ENCODE measurements around the gene CILP.

CILP gene

GRCh38 chr15:65221697-65222096 lies 10.4 kb upstream of the CILP start:
- no peak for TF ChIP-seq GABPA (IDR thresholded peaks at IDR 0.05; ENCODE audit: low read depth)
- TF ChIP-seq, protein P1, sequence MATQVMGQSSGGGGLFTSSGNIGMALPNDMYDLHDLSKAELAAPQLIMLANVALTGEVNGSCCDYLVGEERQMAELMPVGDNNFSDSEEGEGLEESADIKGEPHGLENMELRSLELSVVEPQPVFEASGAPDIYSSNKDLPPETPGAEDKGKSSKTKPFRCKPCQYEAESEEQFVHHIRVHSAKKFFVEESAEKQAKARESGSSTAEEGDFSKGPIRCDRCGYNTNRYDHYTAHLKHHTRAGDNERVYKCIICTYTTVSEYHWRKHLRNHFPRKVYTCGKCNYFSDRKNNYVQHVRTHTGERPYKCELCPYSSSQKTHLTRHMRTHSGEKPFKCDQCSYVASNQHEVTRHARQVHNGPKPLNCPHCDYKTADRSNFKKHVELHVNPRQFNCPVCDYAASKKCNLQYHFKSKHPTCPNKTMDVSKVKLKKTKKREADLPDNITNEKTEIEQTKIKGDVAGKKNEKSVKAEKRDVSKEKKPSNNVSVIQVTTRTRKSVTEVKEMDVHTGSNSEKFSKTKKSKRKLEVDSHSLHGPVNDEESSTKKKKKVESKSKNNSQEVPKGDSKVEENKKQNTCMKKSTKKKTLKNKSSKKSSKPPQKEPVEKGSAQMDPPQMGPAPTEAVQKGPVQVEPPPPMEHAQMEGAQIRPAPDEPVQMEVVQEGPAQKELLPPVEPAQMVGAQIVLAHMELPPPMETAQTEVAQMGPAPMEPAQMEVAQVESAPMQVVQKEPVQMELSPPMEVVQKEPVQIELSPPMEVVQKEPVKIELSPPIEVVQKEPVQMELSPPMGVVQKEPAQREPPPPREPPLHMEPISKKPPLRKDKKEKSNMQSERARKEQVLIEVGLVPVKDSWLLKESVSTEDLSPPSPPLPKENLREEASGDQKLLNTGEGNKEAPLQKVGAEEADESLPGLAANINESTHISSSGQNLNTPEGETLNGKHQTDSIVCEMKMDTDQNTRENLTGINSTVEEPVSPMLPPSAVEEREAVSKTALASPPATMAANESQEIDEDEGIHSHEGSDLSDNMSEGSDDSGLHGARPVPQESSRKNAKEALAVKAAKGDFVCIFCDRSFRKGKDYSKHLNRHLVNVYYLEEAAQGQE (IDR thresholded peaks at IDR 0.05; ENCODE audit: insufficient replicate concordance, low read depth), result no peak
- TF ChIP-seq, protein P2, sequence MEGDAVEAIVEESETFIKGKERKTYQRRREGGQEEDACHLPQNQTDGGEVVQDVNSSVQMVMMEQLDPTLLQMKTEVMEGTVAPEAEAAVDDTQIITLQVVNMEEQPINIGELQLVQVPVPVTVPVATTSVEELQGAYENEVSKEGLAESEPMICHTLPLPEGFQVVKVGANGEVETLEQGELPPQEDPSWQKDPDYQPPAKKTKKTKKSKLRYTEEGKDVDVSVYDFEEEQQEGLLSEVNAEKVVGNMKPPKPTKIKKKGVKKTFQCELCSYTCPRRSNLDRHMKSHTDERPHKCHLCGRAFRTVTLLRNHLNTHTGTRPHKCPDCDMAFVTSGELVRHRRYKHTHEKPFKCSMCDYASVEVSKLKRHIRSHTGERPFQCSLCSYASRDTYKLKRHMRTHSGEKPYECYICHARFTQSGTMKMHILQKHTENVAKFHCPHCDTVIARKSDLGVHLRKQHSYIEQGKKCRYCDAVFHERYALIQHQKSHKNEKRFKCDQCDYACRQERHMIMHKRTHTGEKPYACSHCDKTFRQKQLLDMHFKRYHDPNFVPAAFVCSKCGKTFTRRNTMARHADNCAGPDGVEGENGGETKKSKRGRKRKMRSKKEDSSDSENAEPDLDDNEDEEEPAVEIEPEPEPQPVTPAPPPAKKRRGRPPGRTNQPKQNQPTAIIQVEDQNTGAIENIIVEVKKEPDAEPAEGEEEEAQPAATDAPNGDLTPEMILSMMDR (IDR thresholded peaks at IDR 0.05; ENCODE audit: insufficient read depth, low read length), result no peak
- Histone ChIP-seq H3K27ac (replicated peaks) (no peak overlapping the region), H3K4me3 (replicated peaks; ENCODE audit: insufficient read depth, low read length) (no peak overlapping the region), H3K27me3 (ENCODE audit: insufficient read depth, poor library complexity, severe bottlenecking) (no peaks in the 10 kb centered on the region)
- DNase-seq (ENCODE audit: low read depth in 1 of 2, low spot score in 1 of 2), result no peak

GRCh38 chr15:65219137-65219536 lies 7.9 kb upstream of the CILP start:
- no peak for DNase-seq (ENCODE audit: low read depth in 1 of 2, low spot score in 1 of 2)
- Histone ChIP-seq H3K27ac (replicated peaks) (no peak overlapping the region), H3K4me3 (replicated peaks; ENCODE audit: insufficient read depth, low read length) (no peak overlapping the region), H3K27me3 (ENCODE audit: insufficient read depth, poor library complexity, severe bottlenecking) (no peaks in the 10 kb centered on the region)
- TF ChIP-seq, protein P1 (IDR thresholded peaks at IDR 0.05; ENCODE audit: insufficient replicate concordance, low read depth), result no peak
- no peak for TF ChIP-seq GABPA (IDR thresholded peaks at IDR 0.05; ENCODE audit: low read depth)
- no peak for TF ChIP-seq SPI1 (IDR thresholded peaks at IDR 0.05; ENCODE audit: borderline replicate concordance, low read depth)
- TF ChIP-seq, protein P2 (IDR thresholded peaks at IDR 0.05; ENCODE audit: insufficient read depth, low read length), result no peak
- TF ChIP-seq POLR2AphosphoS5 (IDR thresholded peaks at IDR 0.05; ENCODE audit: low read depth), result no peak

DNA sequence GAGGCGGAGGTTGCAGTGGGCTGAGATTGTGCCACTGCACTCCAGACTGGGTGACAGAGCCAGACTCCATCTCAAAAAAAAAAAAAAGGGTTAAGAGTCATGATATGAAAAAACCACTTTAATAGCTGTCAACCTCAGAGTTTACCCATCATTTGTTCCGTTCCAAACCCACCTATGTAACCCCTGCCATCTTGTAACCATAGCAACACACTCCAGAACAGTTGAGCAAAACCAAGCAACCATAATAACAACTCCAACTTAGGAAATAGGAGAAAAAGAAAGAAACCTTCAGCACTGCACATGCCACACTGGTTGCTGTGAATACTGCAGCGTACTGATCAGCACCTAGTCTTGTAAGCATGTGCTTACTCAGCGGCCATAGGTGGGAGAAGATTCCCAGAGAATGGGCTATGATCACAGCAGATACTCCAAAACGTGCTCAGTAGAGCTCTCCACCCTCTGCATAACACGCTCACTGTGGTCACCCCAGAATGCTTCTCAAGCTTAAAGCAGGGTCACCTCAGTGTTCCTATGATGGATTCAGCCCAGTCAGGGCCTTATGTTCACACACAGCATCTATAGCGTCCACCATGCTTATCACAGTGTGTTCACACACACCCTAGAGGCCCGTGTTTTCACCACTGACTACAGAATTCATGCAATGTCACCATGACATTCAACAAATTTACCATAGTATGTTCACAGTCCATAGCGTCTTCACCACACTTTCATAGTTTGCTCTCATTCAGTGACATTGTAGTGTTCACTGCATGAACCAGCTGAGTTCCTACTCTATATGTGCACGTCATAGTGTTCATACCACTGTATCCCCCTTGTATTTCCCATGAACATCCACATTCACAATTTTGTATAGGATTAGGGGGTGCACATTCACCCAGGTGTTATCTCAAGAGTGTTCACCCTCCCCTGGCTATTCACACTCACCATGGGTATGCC lies 6.5 kb upstream of the CILP start:
- Histone ChIP-seq H3K4me3 (replicated peaks; ENCODE audit: insufficient read depth, low read length) (no peak overlapping the region), H3K27me3 (ENCODE audit: insufficient read depth, poor library complexity, severe bottlenecking) (no peaks in the 10 kb centered on the region), H3K27ac (replicated peaks) (no peak overlapping the region)
- TF ChIP-seq POLR2AphosphoS5 (IDR thresholded peaks at IDR 0.05; ENCODE audit: low read depth), result no peak
- no peak for TF ChIP-seq GABPA (IDR thresholded peaks at IDR 0.05; ENCODE audit: low read depth)
- no peak for TF ChIP-seq SPI1 (IDR thresholded peaks at IDR 0.05; ENCODE audit: borderline replicate concordance, low read depth)
- TF ChIP-seq, protein P2 (IDR thresholded peaks at IDR 0.05; ENCODE audit: insufficient read depth, low read length), result no peak
- TF ChIP-seq, protein P1 (IDR thresholded peaks at IDR 0.05; ENCODE audit: insufficient replicate concordance, low read depth), result no peak
- no peak for DNase-seq (ENCODE audit: low read depth in 1 of 2, low spot score in 1 of 2)
